Activated CD4-positive, alpha-beta T cell treated with anti-CD3 and anti-CD28 coated beads, Interleukin-2, amount 50 U/mL, for 16 hours (primary cell): ENCODE data around the gene CHST15.
"Not testable (repeated sequence)": the region's sequence is repeated elsewhere in the genome, so short reads cannot be mapped to it uniquely, and the experiment has no call there.

Experiments
- DNase-seq: peaks from one replicate; pipeline ENCODE4 v3.0.0-alpha.2; 2020

Gene CHST15

GRCh38 chr10:124123156-124123555, 29.8 kb upstream of the CHST15 start:
- DNase-seq, result no peak

- no peak for DNase-seq
Observed at GRCh38 chr10:124122211-124122610, 28.8 kb upstream of the CHST15 start.

GRCh38 chr10:124120410-124121061, 27.1 kb upstream of the CHST15 start:
- DNase-seq, result no peak

GRCh38 chr10:124119946-124120345, 26.5 kb upstream of the CHST15 start:
- no peak for DNase-seq

GRCh38 chr10:124119216-124119615, 25.8 kb upstream of the CHST15 start:
- no peak for DNase-seq

- DNase-seq, result no peak
Observed at GRCh38 chr10:124117833-124118232, 24.4 kb upstream of the CHST15 start.

- no peak for DNase-seq
Observed at GRCh38 chr10:124117511-124117785, 24.1 kb upstream of the CHST15 start.

GRCh38 chr10:124116771-124117510, 23.5 kb upstream of the CHST15 start:
- no peak for DNase-seq

GRCh38 chr10:124114696-124115095, 21.3 kb upstream of the CHST15 start:
- no peak for DNase-seq

- DNase-seq, result no peak
Observed at GRCh38 chr10:124112891-124113580, 19.6 kb upstream of the CHST15 start.

- DNase-seq, result no peak
Observed at GRCh38 chr10:124110882-124111281, 17.5 kb upstream of the CHST15 start.

GRCh38 chr10:124109261-124109660, 15.9 kb upstream of the CHST15 start:
- no peak for DNase-seq

GRCh38 chr10:124107072-124107471, 13.7 kb upstream of the CHST15 start:
- DNase-seq, result no peak

GRCh38 chr10:124106241-124106879, 13.0 kb upstream of the CHST15 start:
- no peak for DNase-seq

- no peak for DNase-seq
Observed at GRCh38 chr10:124105594-124105993, 12.2 kb upstream of the CHST15 start.

GRCh38 chr10:124105045-124105444, 11.6 kb upstream of the CHST15 start:
- DNase-seq, result no peak

- no peak for DNase-seq
Observed at GRCh38 chr10:124104011-124104627, 10.7 kb upstream of the CHST15 start.

GRCh38 chr10:124101351-124101750, 8.0 kb upstream of the CHST15 start:
- DNase-seq, result no peak

GRCh38 chr10:124100651-124101050, 7.3 kb upstream of the CHST15 start:
- not testable (repeated sequence) for DNase-seq

GRCh38 chr10:124100124-124100523, 6.7 kb upstream of the CHST15 start:
- DNase-seq, result no peak

GRCh38 chr10:124099604-124100003, 6.2 kb upstream of the CHST15 start:
- no peak for DNase-seq

GRCh38 chr10:124098575-124098974, 5.2 kb upstream of the CHST15 start:
- DNase-seq, result no peak

GRCh38 chr10:124097883-124098282, 4.5 kb upstream of the CHST15 start:
- DNase-seq, result no peak
